ENCODE data around the gene UQCRHL. TPM values are rescaled to one million over a fixed set of nuclear protein-coding genes. Genes with fewer than 3 reads are reported as not detected.

UQCRHL gene
- total and polyA plus RNA-seq, 10 of the 15 experiments (the other 5 are each of a cell fraction or from before 2014, with no cell fraction given) = 1.4 to 17.3 (median 5.7) TPM

DNA sequence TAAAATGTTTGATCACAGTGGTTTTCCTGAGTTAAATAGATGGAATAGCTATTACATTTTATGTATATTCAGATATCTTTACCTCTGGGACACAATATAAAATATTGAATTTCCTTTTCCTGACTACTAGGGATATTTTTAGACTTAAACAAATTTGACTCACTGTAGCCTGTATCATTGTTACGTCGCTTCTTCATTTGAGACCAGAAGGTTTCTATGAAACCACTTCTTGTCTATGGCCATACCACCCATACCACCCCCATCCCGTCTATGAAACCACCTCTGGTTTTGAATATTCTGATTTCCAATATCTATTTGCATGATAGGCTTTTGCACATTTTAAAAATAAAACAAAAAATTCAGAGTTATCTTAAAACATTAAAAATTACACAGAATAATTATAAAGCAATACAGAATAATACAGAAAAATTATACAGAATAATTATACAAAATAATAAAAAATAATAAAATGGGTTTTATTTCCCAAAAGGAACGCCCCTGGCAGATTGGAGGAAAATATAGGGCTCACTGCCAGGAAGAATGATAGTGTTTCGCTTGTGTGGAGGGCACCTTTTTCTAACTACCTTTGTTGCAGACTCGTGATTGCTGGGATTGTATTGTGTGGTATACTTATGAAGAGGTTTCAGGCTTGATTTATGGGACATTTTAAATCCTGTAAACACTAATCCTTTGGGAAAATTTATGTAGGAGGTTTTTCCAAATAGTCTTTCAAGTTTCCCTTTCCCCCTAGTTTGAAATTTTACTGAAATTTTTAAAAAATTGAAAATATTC, 44.8 kb upstream of the UQCRHL start:
- FAIRE-seq (peak; percentile 92), DNase-seq (ENCODE audit: low read depth, low spot score) (no peak), ATAC-seq (peak; percentile 52)
- H3K4me3 ChIP-seq = peak overlapping the region; percentile 68
- ChIA-PET RAD21 (ENCODE audit: unreplicated experiment) (interaction anchor here (0.8 to 6.2 kb wide), 7 partner anchors 18 to 123 kb away, joined by 3 to 55 read pairs (median 7); partner anchors contain the start of gene ZBTB17), CTCF (interaction anchor here (1.0 to 2.4 kb wide), 5 partner anchors 15 to 37 kb away, joined by 3 to 8 read pairs (median 3); no protein-coding TSS in a partner anchor), SMC1A (ENCODE audit: uncharacterized antibody, unreplicated experiment) (interaction anchor here (0.7 to 4.8 kb wide), 19 partner anchors 9 to 155 kb away, joined by 3 to 15 read pairs (median 4); no protein-coding TSS in a partner anchor), POLR2A (interaction anchor here (0.5 to 6.1 kb wide), 6 partner anchors 15 to 499 kb away, joined by 3 to 75 read pairs (median 4); no protein-coding TSS in a partner anchor)
- in situ Hi-C loops (cut with MboI) = no loop called here
- no peak overlapping the region for H2AFZ ChIP-seq (ENCODE audit: control insufficient read depth, low read depth, low read length)
- no peaks in the 10 kb centered on the region for H3K36me3 ChIP-seq (ENCODE audit: control insufficient read depth in 2 of 2, insufficient read depth in 2 of 2, low read length in 1 of 2)
- no peaks in the 10 kb centered on the region for H3K9me3 ChIP-seq (replicated peaks; ENCODE audit: control insufficient read depth, insufficient read depth, low read length)
- peak overlapping the region; percentile 94 for H3K4me2 ChIP-seq (ENCODE audit: control insufficient read depth, insufficient read depth)
- H3K27me3 ChIP-seq (replicated peaks in 1 of 2; ENCODE audit: control insufficient read depth in 2 of 2, insufficient read depth in 2 of 2, low read length in 1 of 2) = no peaks in the 10 kb centered on the region
- 39% methylated on average over 6 of the region's 6 CpGs for WGBS (ENCODE audit: insufficient coverage, insufficient replicate concordance, low lambda C conversion rate, missing lambda C conversion rate)
- H3K9ac ChIP-seq (ENCODE audit: control insufficient read depth, insufficient read depth, low read length) = peak overlapping the region; percentile 57; the same call in 1 of the 2 replicates
- BruUV-seq (replicated peaks) = no TSS peak
- intact Hi-C loops (cut with micrococcal nuclease; ENCODE audit: unreplicated experiment) = no loop called here
- peak overlapping the region; percentile 86 for H3K27ac ChIP-seq (ENCODE audit: control insufficient read depth, insufficient read depth)
- H3K4me1 ChIP-seq (ENCODE audit: control insufficient read depth, insufficient read depth, low read length) = no peaks in the 10 kb centered on the region; the same call in 1 of the 2 replicates
- no peaks in the 10 kb centered on the region for H4K20me1 ChIP-seq (ENCODE audit: control insufficient read depth, insufficient read depth)
- peaks cover 96% of the 10 kb centered on the region for H3K79me2 ChIP-seq (ENCODE audit: control insufficient read depth, insufficient read depth, low read length)
- TF ChIP-seq, protein P1, sequence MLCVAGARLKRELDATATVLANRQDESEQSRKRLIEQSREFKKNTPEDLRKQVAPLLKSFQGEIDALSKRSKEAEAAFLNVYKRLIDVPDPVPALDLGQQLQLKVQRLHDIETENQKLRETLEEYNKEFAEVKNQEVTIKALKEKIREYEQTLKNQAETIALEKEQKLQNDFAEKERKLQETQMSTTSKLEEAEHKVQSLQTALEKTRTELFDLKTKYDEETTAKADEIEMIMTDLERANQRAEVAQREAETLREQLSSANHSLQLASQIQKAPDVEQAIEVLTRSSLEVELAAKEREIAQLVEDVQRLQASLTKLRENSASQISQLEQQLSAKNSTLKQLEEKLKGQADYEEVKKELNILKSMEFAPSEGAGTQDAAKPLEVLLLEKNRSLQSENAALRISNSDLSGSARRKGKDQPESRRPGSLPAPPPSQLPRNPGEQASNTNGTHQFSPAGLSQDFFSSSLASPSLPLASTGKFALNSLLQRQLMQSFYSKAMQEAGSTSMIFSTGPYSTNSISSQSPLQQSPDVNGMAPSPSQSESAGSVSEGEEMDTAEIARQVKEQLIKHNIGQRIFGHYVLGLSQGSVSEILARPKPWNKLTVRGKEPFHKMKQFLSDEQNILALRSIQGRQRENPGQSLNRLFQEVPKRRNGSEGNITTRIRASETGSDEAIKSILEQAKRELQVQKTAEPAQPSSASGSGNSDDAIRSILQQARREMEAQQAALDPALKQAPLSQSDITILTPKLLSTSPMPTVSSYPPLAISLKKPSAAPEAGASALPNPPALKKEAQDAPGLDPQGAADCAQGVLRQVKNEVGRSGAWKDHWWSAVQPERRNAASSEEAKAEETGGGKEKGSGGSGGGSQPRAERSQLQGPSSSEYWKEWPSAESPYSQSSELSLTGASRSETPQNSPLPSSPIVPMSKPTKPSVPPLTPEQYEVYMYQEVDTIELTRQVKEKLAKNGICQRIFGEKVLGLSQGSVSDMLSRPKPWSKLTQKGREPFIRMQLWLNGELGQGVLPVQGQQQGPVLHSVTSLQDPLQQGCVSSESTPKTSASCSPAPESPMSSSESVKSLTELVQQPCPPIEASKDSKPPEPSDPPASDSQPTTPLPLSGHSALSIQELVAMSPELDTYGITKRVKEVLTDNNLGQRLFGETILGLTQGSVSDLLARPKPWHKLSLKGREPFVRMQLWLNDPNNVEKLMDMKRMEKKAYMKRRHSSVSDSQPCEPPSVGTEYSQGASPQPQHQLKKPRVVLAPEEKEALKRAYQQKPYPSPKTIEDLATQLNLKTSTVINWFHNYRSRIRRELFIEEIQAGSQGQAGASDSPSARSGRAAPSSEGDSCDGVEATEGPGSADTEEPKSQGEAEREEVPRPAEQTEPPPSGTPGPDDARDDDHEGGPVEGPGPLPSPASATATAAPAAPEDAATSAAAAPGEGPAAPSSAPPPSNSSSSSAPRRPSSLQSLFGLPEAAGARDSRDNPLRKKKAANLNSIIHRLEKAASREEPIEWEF (IDR thresholded peaks at IDR 0.05; ENCODE audit: insufficient replicate concordance, low read depth, low read length) = no peak
- TF ChIP-seq CREB1 (IDR thresholded peaks at IDR 0.05; ENCODE audit: low read depth) (peak; percentile 60; the same call in 1 of the 2 replicates), IKZF1 (conservative IDR thresholded peaks at IDR 0.05) (0 out of 2 replicates have a peak, but pooled peaks have one; percentile 6), HCFC1 (IDR thresholded peaks at IDR 0.05; ENCODE audit: low read length) (no peak), BCL11A (IDR thresholded peaks at IDR 0.05; ENCODE audit: low read depth, low read length) (0 out of 2 replicates have a peak, but pooled peaks have one; percentile 32), ETV6 (conservative IDR thresholded peaks at IDR 0.05 in 1 of 2, IDR thresholded peaks at IDR 0.05 in 1 of 2; ENCODE audit: borderline replicate concordance in 1 of 2, low read depth in 1 of 2) (no peak), FOXK2 (IDR thresholded peaks at IDR 0.05) (no peak), SP1 (IDR thresholded peaks at IDR 0.05; ENCODE audit: low read depth, low read length) (no peak), BHLHE40 (IDR thresholded peaks at IDR 0.05; ENCODE audit: borderline replicate concordance in 1 of 2, low read depth in 2 of 2, low read length in 1 of 2) (no peak), RUNX3 (IDR thresholded peaks at IDR 0.05; ENCODE audit: low read length) (peak; percentile 88)
- TF ChIP-seq, protein P2, sequence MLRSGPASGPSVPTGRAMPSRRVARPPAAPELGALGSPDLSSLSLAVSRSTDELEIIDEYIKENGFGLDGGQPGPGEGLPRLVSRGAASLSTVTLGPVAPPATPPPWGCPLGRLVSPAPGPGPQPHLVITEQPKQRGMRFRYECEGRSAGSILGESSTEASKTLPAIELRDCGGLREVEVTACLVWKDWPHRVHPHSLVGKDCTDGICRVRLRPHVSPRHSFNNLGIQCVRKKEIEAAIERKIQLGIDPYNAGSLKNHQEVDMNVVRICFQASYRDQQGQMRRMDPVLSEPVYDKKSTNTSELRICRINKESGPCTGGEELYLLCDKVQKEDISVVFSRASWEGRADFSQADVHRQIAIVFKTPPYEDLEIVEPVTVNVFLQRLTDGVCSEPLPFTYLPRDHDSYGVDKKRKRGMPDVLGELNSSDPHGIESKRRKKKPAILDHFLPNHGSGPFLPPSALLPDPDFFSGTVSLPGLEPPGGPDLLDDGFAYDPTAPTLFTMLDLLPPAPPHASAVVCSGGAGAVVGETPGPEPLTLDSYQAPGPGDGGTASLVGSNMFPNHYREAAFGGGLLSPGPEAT (IDR thresholded peaks at IDR 0.05; ENCODE audit: low read depth) = 0 out of 2 replicates have a peak, but pooled peaks have one; percentile 55
